Keratinocyte (primary cell): ENCODE data around the gene SLFN11. TPM values are rescaled to one million over a fixed set of nuclear protein-coding genes. Genes with fewer than 3 reads are reported as not detected.
A peak's percentile ranks its signal among the peaks of the same experiment; 100 is the strongest.

Source experiments
- DNase-seq: peaks from one replicate; pipeline ENCODE4 v3.0.0-alpha.2; 2011; ENCODE audit warnings: low read depth, missing footprints, low spot score
- FAIRE-seq: peaks from 2 replicates; lab custom pipeline; 2011; peaks lifted over from hg19 to GRCh38; lab: Jason Lieb, UNC
- H2AFZ ChIP-seq: 2 replicates; pipeline ENCODE4 v1.6.0; 2012; ENCODE audit warnings: low read length, control low read depth, inconsistent platforms; ENCODE audit not compliant: control insufficient read depth
- H3K27ac ChIP-seq: 2 replicates; pipeline ENCODE4 v1.5.1; 2011; ENCODE audit warnings: low read length; ENCODE audit not compliant: control insufficient read depth, insufficient read depth
- H3K27me3 ChIP-seq: 3 replicates; pipeline ENCODE4 v1.6.0; 2011; ENCODE audit warnings: low read length; ENCODE audit not compliant: control insufficient read depth, insufficient read depth; ENCODE audit errors: extremely low read depth
- H3K36me3 ChIP-seq, 2 experiments: 2 replicates in 1 of 2; 3 replicates in 1 of 2; pipeline ENCODE4 v1.5.1; 2011; ENCODE audit warnings: low read length in 2 of 2, mild to moderate bottlenecking in 1 of 2; ENCODE audit not compliant: control insufficient read depth in 2 of 2, insufficient read depth in 2 of 2; ENCODE audit errors: extremely low read depth in 1 of 2
- H3K4me1 ChIP-seq: 3 replicates; pipeline ENCODE4 v1.5.1; 2011; ENCODE audit warnings: low read length; ENCODE audit not compliant: control insufficient read depth, insufficient read depth; ENCODE audit errors: extremely low read depth
- H3K4me2 ChIP-seq: 3 replicates; pipeline ENCODE4 v1.6.0; 2011; ENCODE audit warnings: low read depth, low read length; ENCODE audit not compliant: control insufficient read depth, insufficient read depth; ENCODE audit errors: extremely low read depth
- H3K4me3 ChIP-seq, 3 experiments: fragments of 200-600 bp in 1 of 3; sonication (generic) in 1 of 3; 2 replicates in 2 of 3; 3 replicates in 1 of 3; pipeline ENCODE4 v1.5.1; 2011 to 2016; ENCODE audit warnings: low read length in 3 of 3, mild to moderate bottlenecking in 3 of 3, control low read depth in 2 of 3, inconsistent platforms in 1 of 3, low read depth in 1 of 3, mixed read lengths in 1 of 3, mixed run types in 1 of 3, moderate library complexity in 1 of 3; ENCODE audit not compliant: control insufficient read depth in 2 of 3, insufficient read depth in 2 of 3; ENCODE audit errors: extremely low read depth in 1 of 3
- H3K79me2 ChIP-seq: 2 replicates; pipeline ENCODE4 v1.6.0; 2012; ENCODE audit warnings: low read length; ENCODE audit not compliant: control insufficient read depth, insufficient read depth
- H3K9ac ChIP-seq: 3 replicates; pipeline ENCODE4 v1.6.0; 2011; ENCODE audit warnings: low read length; ENCODE audit not compliant: control insufficient read depth, insufficient read depth; ENCODE audit errors: extremely low read depth
- H3K9me1 ChIP-seq: 3 replicates; pipeline ENCODE4 v1.6.0; 2011; ENCODE audit warnings: low read length; ENCODE audit not compliant: control insufficient read depth, insufficient read depth; ENCODE audit errors: extremely low read depth
- H3K9me3 ChIP-seq: 2 replicates; pipeline ENCODE4 v1.5.1; 2012; ENCODE audit warnings: low read depth, low read length; ENCODE audit not compliant: control insufficient read depth
- H4K20me1 ChIP-seq: 3 replicates; pipeline ENCODE4 v1.6.0; 2011; ENCODE audit warnings: low read length; ENCODE audit not compliant: control insufficient read depth, insufficient read depth; ENCODE audit errors: extremely low read depth
- EZH2 ChIP-seq: IDR thresholded peaks from one replicate; pipeline ENCODE4 v1.6.1; 2012; ENCODE audit warnings: inconsistent platforms, mild to moderate bottlenecking, low read length, moderate library complexity
- dilution Hi-C: fragments of 300-500 bp; cut with MboI; formaldehyde crosslinking; loops from one replicate; pipeline ENCODE4 v1.7.0; 2020; ENCODE audit warnings: low sequenced_read_pairs; ENCODE audit not compliant: extremely low pct_ligation_motif_present
- polyA plus RNA-seq, 5 experiments: library from polyadenylated mRNA; depleted of rRNA in 3 of 5; stranded (reverse) in 3 of 5; stranded (forward) in 1 of 5; unstranded in 1 of 5; fragments of >200 nt; gene quantifications; 1 replicate in 1 of 5; 2 replicates in 3 of 5; 3 replicates in 1 of 5; pipeline versions ENCODE4 v1.2.1 to v1.2.3, GENCODE V29; 2011 to 2012; ENCODE audit warnings: missing spikeins in 2 of 5, low read depth in 1 of 5, low replicate concordance in 1 of 5
- TF ChIP-seq, protein P1 (sequence below), 3 experiments: IDR thresholded peaks in 1 of 3; conservative IDR thresholded peaks in 1 of 3; optimal IDR thresholded peaks in 1 of 3; 2 replicates in 2 of 3; 3 replicates in 1 of 3; pipeline versions ENCODE3 to v1.5.1; 2011; ENCODE audit warnings: low read length in 3 of 3, mild to moderate bottlenecking in 3 of 3, moderate library complexity in 2 of 3, control low read depth in 1 of 3, inconsistent platforms in 1 of 3; ENCODE audit not compliant: insufficient read depth in 2 of 3; ENCODE audit errors: extremely low read depth in 1 of 3

Gene SLFN11
- polyA plus RNA-seq, 1 donor (not counting 4 experiments of a cell fraction or from before 2014, with no cell fraction given), result 3.5 TPM

DNA sequence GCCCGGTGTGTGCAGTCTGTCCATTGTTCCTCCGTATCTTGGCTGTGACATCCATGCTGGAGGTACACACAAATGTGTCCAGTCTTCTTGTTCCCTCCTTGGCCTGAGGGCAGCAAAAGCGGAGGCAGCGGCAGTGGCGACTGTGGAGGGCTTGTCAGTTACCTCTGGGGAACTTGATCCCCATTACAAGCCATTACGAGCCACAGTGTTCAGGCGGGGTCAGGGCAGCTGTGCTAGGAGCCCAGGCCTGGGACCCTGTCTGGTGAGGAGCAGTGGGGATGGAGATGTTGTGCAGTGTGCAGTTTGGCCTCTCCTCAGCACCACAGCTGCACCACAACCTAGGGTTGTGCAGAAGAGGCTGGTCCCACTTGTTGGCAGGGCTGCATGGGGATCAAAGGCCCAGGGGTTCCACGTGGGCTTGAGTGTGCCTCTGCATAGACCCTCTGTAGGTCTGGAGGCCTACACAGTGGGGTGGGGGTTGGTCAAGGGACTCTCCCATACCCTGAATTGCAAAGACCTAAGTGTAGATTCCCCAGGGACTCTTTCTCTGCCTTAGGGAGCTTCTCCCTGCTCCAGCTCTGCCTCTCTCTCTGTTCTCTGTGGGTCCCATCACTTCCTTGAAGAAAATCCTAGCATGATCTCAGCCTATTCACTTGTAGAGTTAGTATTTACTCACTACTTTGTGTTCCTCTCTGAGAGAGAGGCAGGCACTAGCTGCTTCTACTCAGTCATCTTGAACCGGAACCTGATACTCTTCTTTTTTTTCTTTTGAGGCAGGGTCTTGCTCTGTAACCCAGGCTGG lies 58.8 kb downstream of the SLFN11 start:
- Histone ChIP-seq H3K9me3 (no peaks in the 10 kb centered on the region), H3K4me2 (no peak overlapping the region), H2AFZ (no peak overlapping the region), H3K79me2 (no peaks in the 10 kb centered on the region), H4K20me1 (no peaks in the 10 kb centered on the region), H3K36me3 (no peaks in the 10 kb centered on the region), H3K9me1 (no peaks in the 10 kb centered on the region), H3K27me3 (no peaks in the 10 kb centered on the region), H3K4me3 (no peak overlapping the region), H3K9ac (no peak overlapping the region), H3K27ac (peak overlapping the region; percentile 3), H3K4me1 (peaks cover 30% of the 10 kb centered on the region)
- FAIRE-seq, result no peak
- TF ChIP-seq EZH2, result no peak
- TF ChIP-seq, protein P1, sequence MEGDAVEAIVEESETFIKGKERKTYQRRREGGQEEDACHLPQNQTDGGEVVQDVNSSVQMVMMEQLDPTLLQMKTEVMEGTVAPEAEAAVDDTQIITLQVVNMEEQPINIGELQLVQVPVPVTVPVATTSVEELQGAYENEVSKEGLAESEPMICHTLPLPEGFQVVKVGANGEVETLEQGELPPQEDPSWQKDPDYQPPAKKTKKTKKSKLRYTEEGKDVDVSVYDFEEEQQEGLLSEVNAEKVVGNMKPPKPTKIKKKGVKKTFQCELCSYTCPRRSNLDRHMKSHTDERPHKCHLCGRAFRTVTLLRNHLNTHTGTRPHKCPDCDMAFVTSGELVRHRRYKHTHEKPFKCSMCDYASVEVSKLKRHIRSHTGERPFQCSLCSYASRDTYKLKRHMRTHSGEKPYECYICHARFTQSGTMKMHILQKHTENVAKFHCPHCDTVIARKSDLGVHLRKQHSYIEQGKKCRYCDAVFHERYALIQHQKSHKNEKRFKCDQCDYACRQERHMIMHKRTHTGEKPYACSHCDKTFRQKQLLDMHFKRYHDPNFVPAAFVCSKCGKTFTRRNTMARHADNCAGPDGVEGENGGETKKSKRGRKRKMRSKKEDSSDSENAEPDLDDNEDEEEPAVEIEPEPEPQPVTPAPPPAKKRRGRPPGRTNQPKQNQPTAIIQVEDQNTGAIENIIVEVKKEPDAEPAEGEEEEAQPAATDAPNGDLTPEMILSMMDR (optimal IDR thresholded peaks at IDR 0.05 in 1 of 3, IDR thresholded peaks at IDR 0.05 in 1 of 3, conservative IDR thresholded peaks at IDR 0.05 in 1 of 3; ENCODE audit: extremely low read depth in 1 of 3, insufficient read depth in 2 of 3, low read length in 3 of 3), result no peak
- no peak for DNase-seq
- dilution Hi-C loops, result loop anchor here (10.0 kb wide), 1 partner anchor 210 kb away; no protein-coding TSS in a partner anchor

DNA sequence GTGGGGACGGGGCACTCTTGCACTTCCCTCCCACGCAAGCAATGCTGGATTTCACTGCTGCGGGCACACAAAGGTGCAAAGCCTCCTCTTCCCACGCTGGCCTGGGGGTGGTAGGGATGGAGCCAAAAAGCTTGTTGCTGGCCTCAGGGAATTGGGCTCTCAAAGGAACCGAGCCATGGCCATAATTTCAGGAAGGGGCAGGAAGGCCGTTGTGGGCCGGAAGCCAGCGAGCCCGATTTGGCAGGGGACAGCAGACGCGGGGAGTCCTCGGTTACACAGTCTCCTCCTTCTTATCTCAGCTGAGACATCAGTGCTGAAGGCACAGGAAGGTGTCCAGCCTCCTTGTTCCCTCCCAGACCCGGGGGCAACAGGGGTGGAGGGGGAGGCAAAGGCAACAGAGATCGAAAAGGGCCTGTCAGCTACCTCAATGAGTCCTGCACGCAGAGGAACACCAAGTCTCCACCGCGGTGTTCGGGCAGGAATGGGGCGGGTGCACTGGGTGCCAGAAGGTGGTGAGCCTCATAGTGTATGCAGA lies 59.5 kb downstream of the SLFN11 start:
- H3K9me3 ChIP-seq, result no peaks in the 10 kb centered on the region
- FAIRE-seq, result no peak
- no peak overlapping the region for H3K4me2 ChIP-seq

More for the DNA sequence above, 59.5 kb downstream of the SLFN11 start:
- peak overlapping the region; percentile 78 for H2AFZ ChIP-seq
- no peak for DNase-seq
- H3K9me1 ChIP-seq, result no peaks in the 10 kb centered on the region
- H3K27me3 ChIP-seq, result no peaks in the 10 kb centered on the region
- H3K9ac ChIP-seq, result no peak overlapping the region
- no peak overlapping the region for H3K4me3 ChIP-seq
- H4K20me1 ChIP-seq, result no peaks in the 10 kb centered on the region
- H3K79me2 ChIP-seq, result no peaks in the 10 kb centered on the region
- dilution Hi-C loops, result loop anchor here (10.0 kb wide), 1 partner anchor 211 kb away; no protein-coding TSS in a partner anchor
- TF ChIP-seq, protein P1 (optimal IDR thresholded peaks at IDR 0.05 in 1 of 3, IDR thresholded peaks at IDR 0.05 in 1 of 3, conservative IDR thresholded peaks at IDR 0.05 in 1 of 3; ENCODE audit: extremely low read depth in 1 of 3, insufficient read depth in 2 of 3, low read length in 3 of 3), result no peak
- TF ChIP-seq EZH2, result no peak
- peaks cover 30% of the 10 kb centered on the region for H3K4me1 ChIP-seq
- H3K36me3 ChIP-seq, result no peaks in the 10 kb centered on the region
- H3K27ac ChIP-seq, result no peak overlapping the region
